Panc1 (cell line): ENCODE measurements around the gene C17orf67. TPM values are rescaled to one million over a fixed set of nuclear protein-coding genes. Genes with fewer than 3 reads are reported as not detected.

Source experiments
- ATAC-seq: fragments of 200-7000 bp; cut with Tn5 transposase; 2 replicates; pipeline ENCODE4 v1.9.1; 2020; ENCODE audit warnings: mild to moderate bottlenecking, moderate library complexity
- BruUV-seq: library from RNA; stranded (reverse); fragments of 400-500 nt; replicated peaks from 2 replicates; lab custom pipeline; 2021; lab: Mats Ljungman, UMichigan
- CTCF ChIA-PET: fragments of 300-600 bp; sonication (Branson Sonifier 250); formaldehyde crosslinking; loops from one replicate; lab custom pipeline; 2022; ENCODE audit warnings: antibody characterized with exemption; lab: Charles Lee
- POLR2A ChIA-PET: fragments of 300-600 bp; sonication (Branson Sonifier 250); formaldehyde crosslinking; loops from one replicate; lab custom pipeline; 2022; ENCODE audit warnings: antibody characterized with exemption; lab: Charles Lee
- DNase-seq: peaks from one replicate; pipeline ENCODE4 v3.0.0-alpha.2; 2010; ENCODE audit warnings: low read depth, low spot score
- H3K27ac ChIP-seq: 2 replicates; pipeline ENCODE4 v1.5.1; 2011; ENCODE audit warnings: mild to moderate bottlenecking, low read length, inconsistent platforms
- H3K27me3 ChIP-seq: fragments of 200-500 bp; sonication (Bioruptor generic); 2 replicates; pipeline ENCODE4 v1.6.0; 2014; ENCODE audit warnings: low read length, inconsistent platforms; ENCODE audit not compliant: control insufficient read depth, insufficient read depth
- H3K36me3 ChIP-seq: fragments of 200-500 bp; sonication (Bioruptor generic); 2 replicates; pipeline ENCODE4 v1.5.1; 2014; ENCODE audit warnings: inconsistent platforms, mild to moderate bottlenecking, low read length, moderate library complexity; ENCODE audit not compliant: control insufficient read depth, insufficient read depth
- H3K4me1 ChIP-seq: 2 replicates; pipeline ENCODE4 v1.5.1; 2011; ENCODE audit warnings: inconsistent platforms, mild to moderate bottlenecking, low read length, moderate library complexity; ENCODE audit not compliant: control insufficient read depth, insufficient read depth
- H3K4me3 ChIP-seq, 2 experiments: 2 replicates each; pipeline ENCODE4 v1.5.1; 2011 to 2012; ENCODE audit warnings: low read depth in 2 of 2, low read length in 2 of 2, mild to moderate bottlenecking in 2 of 2, inconsistent platforms in 1 of 2, moderate library complexity in 1 of 2
- H3K9me3 ChIP-seq: fragments of 200-500 bp; sonication (Bioruptor generic); 2 replicates; pipeline ENCODE4 v1.5.1; 2014; ENCODE audit warnings: low read depth, mild to moderate bottlenecking, inconsistent platforms, low read length, moderate library complexity; ENCODE audit not compliant: control insufficient read depth, insufficient read depth
- CTCF ChIP-seq: fragments of 450-650 bp; IDR thresholded peaks from 2 replicates; pipeline ENCODE4 v1.5.1; 2017; ENCODE audit warnings: mild to moderate bottlenecking
- POLR2AphosphoS5 ChIP-seq: IDR thresholded peaks from 2 replicates; pipeline ENCODE4 v1.6.1; 2012; ENCODE audit warnings: mild to moderate bottlenecking, low read depth, low read length, moderate library complexity
- REST ChIP-seq, 2 experiments: IDR thresholded peaks; 2 replicates each; pipeline ENCODE4 v1.6.1; 2011 to 2012; ENCODE audit warnings: low read depth in 2 of 2, control low read depth in 1 of 2, low read length in 1 of 2, mild to moderate bottlenecking in 1 of 2, moderate library complexity in 1 of 2; ENCODE audit not compliant: insufficient read depth in 1 of 2
- SIN3A ChIP-seq: IDR thresholded peaks from 2 replicates; pipeline ENCODE4 v1.6.1; 2012; ENCODE audit warnings: low read depth, mild to moderate bottlenecking, low read length, moderate library complexity, borderline replicate concordance; ENCODE audit not compliant: insufficient read depth
- TCF7L2 ChIP-seq: IDR thresholded peaks from 2 replicates; pipeline ENCODE4 v1.6.1; 2011; ENCODE audit warnings: mild to moderate bottlenecking, low read depth, low read length, inconsistent platforms
- in situ Hi-C: cut with HindIII; loops from 2 replicates; pipeline ENCODE4 v1.10.0; 2016; ENCODE audit warnings: low sequenced_read_pairs, low pct_unique_long_range_greater_than_20kb
- intact Hi-C: fragments of 100-400 bp; cut with micrococcal nuclease; formaldehyde crosslinking; loops from one replicate; pipeline ENCODE4 v1.10.0; 2022; ENCODE audit not compliant: unreplicated experiment
- total RNA-seq: library from RNA; stranded (reverse); gene quantifications from one replicate; pipeline ENCODE4 v1.2.1, GENCODE V29; 2021; ENCODE audit not compliant: unreplicated experiment

The C17orf67 gene
- total RNA-seq, 1 experiment from 2014 or later, result 3.4 TPM

- H3K4me3 ChIP-seq, result 0 out of 4 replicates have a peak overlapping the region, but pooled peaks of 1 of the 2 experiments have one; percentile 3
- peak; percentile 92 for TF ChIP-seq CTCF
- no peak for TF ChIP-seq SIN3A
Measured at GRCh38 chr17:56819431-56820145, 14.1 kb downstream of the C17orf67 start.

GRCh38 chr17:56819030-56819429, 14.7 kb downstream of the C17orf67 start:
- no peak for DNase-seq
- Histone ChIP-seq H3K4me3 (no peak overlapping the region), H3K4me1 (0 out of 2 replicates have a peak, but pooled peaks cover 3% of the 10 kb centered on the region), H3K36me3 (no peaks in the 10 kb centered on the region), H3K27ac (no peak overlapping the region), H3K9me3 (no peaks in the 10 kb centered on the region), H3K27me3 (no peaks in the 10 kb centered on the region)
- intact Hi-C loops, result loop anchor here (2.0 kb wide), 1 partner anchor 120 kb away; no protein-coding TSS in a partner anchor
- BruUV-seq, result no TSS peak
- POLR2A ChIA-PET, result interaction anchor here (0.6 kb wide), 1 partner anchor 95 kb away, joined by 3 read pairs; the partner anchor contains the start of gene TRIM25
- TF ChIP-seq REST (IDR thresholded peaks at IDR 0.05; ENCODE audit: insufficient read depth in 1 of 2, low read depth in 2 of 2, low read length in 1 of 2) (no peak), TCF7L2 (no peak), CTCF (no peak), SIN3A (no peak), POLR2AphosphoS5 (no peak)
- in situ Hi-C loops, result no loop called here
- CTCF ChIA-PET, result interaction anchor here (1.0 to 1.5 kb wide), 4 partner anchors 13 to 121 kb away, joined by 3 to 4 read pairs (median 3); partner anchors contain the start of gene TRIM25
- ATAC-seq, result no peak; the same call in 1 of the 2 replicates

More at GRCh38 chr17:56819431-56820145, 14.1 kb downstream of the C17orf67 start:
- 0 out of 2 replicates have a peak overlapping the region, but pooled peaks have one; percentile 23 for H3K27ac ChIP-seq
- no peaks in the 10 kb centered on the region for H3K36me3 ChIP-seq
- DNase-seq, result peak; percentile 61
- BruUV-seq, result no TSS peak
- intact Hi-C loops (loop anchor here (2.0 kb wide), 1 partner anchor 119 kb away; no protein-coding TSS in a partner anchor), in situ Hi-C loops (no loop called here)
- 0 out of 2 replicates have a peak, but pooled peaks cover 3% of the 10 kb centered on the region for H3K4me1 ChIP-seq
- peak; percentile 98 for ATAC-seq
- CTCF ChIA-PET, result interaction anchor here (0.6 to 1.5 kb wide), 8 partner anchors 9 to 324 kb away, joined by 3 to 4 read pairs (median 3); partner anchors contain the start of gene TRIM25
- no peaks in the 10 kb centered on the region for H3K27me3 ChIP-seq
- POLR2A ChIA-PET, result interaction anchor here (0.6 kb wide), 1 partner anchor 94 kb away, joined by 3 read pairs; the partner anchor contains the start of gene TRIM25
- H3K9me3 ChIP-seq, result no peaks in the 10 kb centered on the region
